ENCODE measurements around the gene PAQR8.

DNA sequence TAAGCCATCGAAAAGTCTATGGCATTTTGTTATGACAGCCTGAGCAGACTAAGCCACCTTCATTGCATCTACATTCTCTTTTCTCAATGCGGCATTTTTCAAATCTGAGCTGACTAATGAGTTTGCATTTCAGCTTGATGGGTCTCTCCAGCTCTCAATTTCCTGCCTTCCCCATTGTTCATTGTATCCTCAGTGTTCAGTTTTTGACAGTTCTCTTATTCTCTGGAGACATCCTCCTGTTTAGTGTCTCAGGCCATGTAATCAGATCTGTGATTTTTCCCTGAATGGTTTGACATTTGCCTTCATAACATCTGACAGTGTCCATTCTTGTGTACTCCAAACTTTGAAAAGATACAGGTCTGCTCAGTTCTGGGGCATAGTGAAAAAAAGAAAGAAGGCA, 49.5 kb upstream of the PAQR8 start:
- TF ChIP-seq, protein P1, sequence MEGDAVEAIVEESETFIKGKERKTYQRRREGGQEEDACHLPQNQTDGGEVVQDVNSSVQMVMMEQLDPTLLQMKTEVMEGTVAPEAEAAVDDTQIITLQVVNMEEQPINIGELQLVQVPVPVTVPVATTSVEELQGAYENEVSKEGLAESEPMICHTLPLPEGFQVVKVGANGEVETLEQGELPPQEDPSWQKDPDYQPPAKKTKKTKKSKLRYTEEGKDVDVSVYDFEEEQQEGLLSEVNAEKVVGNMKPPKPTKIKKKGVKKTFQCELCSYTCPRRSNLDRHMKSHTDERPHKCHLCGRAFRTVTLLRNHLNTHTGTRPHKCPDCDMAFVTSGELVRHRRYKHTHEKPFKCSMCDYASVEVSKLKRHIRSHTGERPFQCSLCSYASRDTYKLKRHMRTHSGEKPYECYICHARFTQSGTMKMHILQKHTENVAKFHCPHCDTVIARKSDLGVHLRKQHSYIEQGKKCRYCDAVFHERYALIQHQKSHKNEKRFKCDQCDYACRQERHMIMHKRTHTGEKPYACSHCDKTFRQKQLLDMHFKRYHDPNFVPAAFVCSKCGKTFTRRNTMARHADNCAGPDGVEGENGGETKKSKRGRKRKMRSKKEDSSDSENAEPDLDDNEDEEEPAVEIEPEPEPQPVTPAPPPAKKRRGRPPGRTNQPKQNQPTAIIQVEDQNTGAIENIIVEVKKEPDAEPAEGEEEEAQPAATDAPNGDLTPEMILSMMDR (IDR thresholded peaks at IDR 0.05) = no peak
- TF ChIP-seq GABPA (IDR thresholded peaks at IDR 0.05; ENCODE audit: low read depth) (no peak), RCOR1 (IDR thresholded peaks at IDR 0.05; ENCODE audit: low read length) (no peak), EP300 (IDR thresholded peaks at IDR 0.05; ENCODE audit: borderline replicate concordance in 1 of 2, low read depth in 1 of 2, low read length in 1 of 2) (peak in 1 of 2 experiments; percentile 40; a peak in 1 of 4 replicates)
- TF ChIP-seq, protein P2, sequence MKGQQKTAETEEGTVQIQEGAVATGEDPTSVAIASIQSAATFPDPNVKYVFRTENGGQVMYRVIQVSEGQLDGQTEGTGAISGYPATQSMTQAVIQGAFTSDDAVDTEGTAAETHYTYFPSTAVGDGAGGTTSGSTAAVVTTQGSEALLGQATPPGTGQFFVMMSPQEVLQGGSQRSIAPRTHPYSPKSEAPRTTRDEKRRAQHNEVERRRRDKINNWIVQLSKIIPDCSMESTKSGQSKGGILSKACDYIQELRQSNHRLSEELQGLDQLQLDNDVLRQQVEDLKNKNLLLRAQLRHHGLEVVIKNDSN (IDR thresholded peaks at IDR 0.05; ENCODE audit: borderline replicate concordance, low read depth) = no peak
- TF ChIP-seq, protein P3, sequence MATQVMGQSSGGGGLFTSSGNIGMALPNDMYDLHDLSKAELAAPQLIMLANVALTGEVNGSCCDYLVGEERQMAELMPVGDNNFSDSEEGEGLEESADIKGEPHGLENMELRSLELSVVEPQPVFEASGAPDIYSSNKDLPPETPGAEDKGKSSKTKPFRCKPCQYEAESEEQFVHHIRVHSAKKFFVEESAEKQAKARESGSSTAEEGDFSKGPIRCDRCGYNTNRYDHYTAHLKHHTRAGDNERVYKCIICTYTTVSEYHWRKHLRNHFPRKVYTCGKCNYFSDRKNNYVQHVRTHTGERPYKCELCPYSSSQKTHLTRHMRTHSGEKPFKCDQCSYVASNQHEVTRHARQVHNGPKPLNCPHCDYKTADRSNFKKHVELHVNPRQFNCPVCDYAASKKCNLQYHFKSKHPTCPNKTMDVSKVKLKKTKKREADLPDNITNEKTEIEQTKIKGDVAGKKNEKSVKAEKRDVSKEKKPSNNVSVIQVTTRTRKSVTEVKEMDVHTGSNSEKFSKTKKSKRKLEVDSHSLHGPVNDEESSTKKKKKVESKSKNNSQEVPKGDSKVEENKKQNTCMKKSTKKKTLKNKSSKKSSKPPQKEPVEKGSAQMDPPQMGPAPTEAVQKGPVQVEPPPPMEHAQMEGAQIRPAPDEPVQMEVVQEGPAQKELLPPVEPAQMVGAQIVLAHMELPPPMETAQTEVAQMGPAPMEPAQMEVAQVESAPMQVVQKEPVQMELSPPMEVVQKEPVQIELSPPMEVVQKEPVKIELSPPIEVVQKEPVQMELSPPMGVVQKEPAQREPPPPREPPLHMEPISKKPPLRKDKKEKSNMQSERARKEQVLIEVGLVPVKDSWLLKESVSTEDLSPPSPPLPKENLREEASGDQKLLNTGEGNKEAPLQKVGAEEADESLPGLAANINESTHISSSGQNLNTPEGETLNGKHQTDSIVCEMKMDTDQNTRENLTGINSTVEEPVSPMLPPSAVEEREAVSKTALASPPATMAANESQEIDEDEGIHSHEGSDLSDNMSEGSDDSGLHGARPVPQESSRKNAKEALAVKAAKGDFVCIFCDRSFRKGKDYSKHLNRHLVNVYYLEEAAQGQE (IDR thresholded peaks at IDR 0.05; ENCODE audit: low read depth, low read length) = no peak
- TF ChIP-seq, protein P4, sequence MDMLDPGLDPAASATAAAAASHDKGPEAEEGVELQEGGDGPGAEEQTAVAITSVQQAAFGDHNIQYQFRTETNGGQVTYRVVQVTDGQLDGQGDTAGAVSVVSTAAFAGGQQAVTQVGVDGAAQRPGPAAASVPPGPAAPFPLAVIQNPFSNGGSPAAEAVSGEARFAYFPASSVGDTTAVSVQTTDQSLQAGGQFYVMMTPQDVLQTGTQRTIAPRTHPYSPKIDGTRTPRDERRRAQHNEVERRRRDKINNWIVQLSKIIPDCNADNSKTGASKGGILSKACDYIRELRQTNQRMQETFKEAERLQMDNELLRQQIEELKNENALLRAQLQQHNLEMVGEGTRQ (IDR thresholded peaks at IDR 0.05; ENCODE audit: borderline replicate concordance, low read depth, low read length) = no peak
